Measurements from ENCODE around the gene CNTN6.

DNA sequence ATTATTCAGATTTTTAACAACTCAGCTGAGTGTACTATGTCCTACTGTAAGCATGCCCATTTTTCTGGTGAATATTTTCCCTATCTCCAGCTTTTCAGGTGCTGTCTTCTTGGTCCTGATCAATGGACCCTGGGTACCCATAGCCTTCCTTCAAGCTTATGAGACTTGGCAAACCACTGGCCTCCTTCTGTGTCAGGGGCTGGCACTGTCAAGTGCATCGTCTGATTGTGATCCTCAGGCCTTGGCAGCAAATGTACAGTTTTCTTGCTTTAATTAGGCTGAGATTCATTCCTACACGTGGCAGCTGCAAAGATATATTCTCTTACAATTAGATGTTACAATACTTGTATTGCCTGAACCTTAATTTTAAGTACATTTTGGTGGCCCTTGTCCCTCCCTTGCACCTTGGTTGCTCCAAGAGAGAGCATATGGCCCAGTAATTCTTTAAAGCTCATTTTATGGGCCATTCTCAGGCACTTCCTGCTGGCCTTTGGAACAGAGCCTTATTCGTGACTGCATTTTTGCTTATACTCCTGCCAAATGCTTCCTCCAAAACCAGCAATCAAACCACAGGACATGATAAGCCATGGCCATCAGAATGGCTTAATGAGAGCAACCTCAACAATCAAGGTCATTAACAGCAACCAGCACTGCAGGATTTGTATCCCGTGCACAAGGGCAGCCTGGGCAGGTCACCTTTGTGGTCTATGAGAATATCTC, 179.9 kb downstream of the CNTN6 start:
- TF ChIP-seq, protein P1, sequence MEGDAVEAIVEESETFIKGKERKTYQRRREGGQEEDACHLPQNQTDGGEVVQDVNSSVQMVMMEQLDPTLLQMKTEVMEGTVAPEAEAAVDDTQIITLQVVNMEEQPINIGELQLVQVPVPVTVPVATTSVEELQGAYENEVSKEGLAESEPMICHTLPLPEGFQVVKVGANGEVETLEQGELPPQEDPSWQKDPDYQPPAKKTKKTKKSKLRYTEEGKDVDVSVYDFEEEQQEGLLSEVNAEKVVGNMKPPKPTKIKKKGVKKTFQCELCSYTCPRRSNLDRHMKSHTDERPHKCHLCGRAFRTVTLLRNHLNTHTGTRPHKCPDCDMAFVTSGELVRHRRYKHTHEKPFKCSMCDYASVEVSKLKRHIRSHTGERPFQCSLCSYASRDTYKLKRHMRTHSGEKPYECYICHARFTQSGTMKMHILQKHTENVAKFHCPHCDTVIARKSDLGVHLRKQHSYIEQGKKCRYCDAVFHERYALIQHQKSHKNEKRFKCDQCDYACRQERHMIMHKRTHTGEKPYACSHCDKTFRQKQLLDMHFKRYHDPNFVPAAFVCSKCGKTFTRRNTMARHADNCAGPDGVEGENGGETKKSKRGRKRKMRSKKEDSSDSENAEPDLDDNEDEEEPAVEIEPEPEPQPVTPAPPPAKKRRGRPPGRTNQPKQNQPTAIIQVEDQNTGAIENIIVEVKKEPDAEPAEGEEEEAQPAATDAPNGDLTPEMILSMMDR (IDR thresholded peaks at IDR 0.05; ENCODE audit: low read depth, low read length, poor library complexity, severe bottlenecking), result no peak
- TF ChIP-seq EZH2phosphoT487 (IDR thresholded peaks at IDR 0.05; ENCODE audit: borderline replicate concordance, low read length), result no peak
